Stimulated activated CD8-positive, alpha-beta memory T cell treated with anti-CD3 and anti-CD28 coated beads, Interleukin-2, amount 100 ng/mL, for 1 hour (primary cell): Measurements from ENCODE around the gene RAMAC.
"Not testable (repeated sequence)": the region's sequence is repeated elsewhere in the genome, so short reads cannot be mapped to it uniquely, and the experiment has no call there.

Experiments used
- DNase-seq, 2 donors: peaks; one replicate each; pipeline ENCODE4 v3.0.0-alpha.2; 2020; ENCODE audit warnings: low read depth in 2 of 2

RAMAC gene

DNA sequence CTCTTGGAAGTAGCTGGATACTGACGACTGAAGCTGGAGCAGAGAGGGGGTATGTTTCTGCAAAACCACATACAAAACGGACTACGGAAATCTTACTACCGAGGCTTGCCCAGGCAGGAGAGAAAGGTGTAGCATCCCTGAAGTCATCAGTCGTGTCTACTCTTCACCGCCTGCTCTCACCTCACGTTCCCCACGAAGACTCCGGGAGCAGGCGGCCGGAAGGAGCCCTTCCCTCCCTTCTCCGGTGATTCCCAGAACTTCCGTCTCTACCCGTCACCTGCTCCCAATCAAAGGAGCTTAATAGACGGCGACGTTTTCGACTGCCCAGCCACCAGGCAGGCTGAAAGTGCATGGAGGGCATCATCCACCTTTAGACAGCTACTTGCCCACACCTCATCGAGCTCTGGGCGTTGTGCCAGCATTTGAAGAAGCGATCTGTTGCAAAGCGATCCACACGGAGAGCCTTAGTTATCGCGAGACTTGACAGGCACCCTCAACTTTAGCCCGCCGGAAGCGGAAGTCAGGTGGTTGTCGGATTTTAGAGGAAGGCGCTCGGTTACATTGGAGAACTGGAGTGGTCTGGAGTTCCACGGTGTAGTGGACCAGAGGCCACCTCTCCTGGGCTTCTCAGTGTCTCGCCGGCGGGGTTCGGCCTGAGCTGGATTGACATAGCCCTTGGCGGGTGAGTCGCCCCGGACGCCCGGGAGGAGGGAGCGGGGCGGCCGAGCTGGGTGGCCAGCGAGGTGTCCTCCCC, at the start of gene RAMAC:
Gene RAMAC (plus strand): TSS at position 523 of the 754 bp plus-strand sequence. CDS start 2,809 bp downstream, outside the sequence.
- DNase-seq: peak; percentile 79 to 83

DNA sequence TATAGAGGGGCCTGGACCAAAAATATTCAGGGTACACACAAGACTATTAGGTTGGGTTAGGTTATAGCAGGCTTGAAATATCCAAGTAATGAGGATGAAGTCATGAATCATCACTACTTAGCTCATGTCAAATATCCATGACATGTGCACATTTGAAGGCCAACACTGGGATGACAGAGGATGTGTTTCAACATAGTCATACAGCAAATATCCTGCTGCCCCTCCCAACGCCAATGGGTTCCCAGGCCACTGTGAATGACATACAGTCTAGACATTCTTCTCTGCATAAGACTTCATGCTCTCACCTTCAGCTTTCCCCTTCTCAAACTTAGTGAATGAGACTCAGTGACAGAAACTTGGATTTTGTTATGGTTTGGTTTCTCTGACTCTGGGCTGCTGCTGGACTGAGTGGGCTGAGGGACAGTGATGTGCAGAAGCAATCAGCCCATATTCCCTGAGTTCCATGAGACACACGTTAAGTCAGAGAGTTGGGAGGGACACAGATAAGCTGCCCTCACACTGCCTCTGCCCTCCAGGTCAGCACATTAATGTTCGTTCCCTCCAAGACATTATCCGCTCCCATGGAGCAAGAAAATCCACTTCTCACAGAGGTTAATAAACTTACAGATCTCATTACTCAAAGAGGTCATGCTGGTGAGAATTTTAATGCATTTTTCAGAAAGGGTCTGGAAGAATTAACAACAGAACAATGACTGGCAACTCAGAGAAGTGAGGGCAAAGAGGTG, 48.9 kb upstream of the RAMAC start:
- no peak for DNase-seq

DNA sequence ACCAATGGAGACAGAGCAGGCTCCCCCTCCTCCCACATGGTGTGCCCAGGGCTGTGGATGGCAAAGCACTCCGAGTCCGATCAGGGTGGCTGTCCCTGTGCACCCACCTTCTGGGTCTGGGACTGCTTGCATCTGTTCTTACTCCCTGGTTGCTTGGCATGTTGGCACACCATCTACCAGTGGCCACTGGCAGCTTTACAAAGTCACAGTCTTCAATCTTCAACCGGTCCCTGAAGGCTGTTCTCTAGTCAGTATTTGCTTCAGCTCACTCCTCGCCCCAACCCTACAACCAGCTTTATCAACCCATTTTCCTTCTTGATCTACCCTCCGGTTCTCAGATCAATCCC, 48.3 kb upstream of the RAMAC start:
- no peak for DNase-seq

DNA sequence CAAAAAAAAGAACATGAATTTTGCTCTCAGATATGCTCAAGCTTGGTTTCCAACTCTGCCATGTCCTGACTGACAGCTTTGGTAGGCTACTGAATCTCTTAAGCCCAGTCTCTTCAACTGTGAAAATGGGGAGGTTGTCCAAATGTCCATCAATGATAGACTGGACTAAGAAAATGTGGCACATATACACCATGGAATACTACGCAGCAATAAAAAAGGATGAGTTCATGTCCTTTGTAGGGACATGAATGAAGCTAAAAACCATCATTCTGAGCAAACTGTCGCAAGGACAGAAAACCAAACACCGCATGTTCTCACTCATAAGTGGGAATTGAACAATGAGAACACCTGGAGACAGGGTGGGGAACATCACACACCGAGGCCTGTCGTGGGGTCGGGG, 46.3 kb upstream of the RAMAC start:
- DNase-seq: not testable (repeated sequence)

DNA sequence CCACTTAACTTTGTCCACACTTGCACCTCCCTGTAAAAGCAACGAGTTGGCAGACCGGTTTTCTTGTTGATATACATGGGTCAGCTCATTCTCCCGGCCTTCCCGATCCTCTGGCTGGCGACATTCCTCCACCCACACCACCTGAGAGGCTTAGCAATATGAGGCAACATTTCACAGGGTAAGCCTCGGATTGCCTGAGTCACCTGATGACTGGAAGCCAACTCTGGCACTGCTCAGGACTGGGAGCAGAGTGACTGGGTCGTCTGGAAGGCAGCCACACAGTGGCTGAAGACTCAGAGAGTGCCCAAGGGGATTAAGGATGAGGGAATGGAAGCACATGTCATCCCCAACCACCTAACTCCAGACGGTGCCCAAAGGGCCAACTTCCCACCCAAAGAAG, 43.3 kb upstream of the RAMAC start:
- no peak for DNase-seq

DNA sequence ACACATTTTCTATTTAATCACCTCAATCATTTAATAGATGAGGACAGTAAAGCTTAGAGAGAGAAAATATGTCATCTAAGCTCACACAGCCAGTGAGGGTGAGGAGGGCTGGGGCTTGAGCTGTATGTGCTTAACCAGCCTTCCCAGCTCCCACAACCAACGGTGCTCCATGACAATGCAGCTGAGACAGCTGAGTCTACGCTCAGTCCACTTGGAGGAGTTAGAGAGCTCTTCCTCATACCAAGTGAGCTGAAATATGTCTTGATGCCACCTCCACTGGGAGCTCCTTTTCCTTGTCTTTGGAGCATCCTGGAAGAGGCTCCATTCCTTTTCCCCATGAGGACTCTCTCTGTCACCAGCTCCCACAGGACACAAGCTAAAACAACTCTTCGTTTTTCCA, 42.8 kb upstream of the RAMAC start:
- DNase-seq: no peak

DNA sequence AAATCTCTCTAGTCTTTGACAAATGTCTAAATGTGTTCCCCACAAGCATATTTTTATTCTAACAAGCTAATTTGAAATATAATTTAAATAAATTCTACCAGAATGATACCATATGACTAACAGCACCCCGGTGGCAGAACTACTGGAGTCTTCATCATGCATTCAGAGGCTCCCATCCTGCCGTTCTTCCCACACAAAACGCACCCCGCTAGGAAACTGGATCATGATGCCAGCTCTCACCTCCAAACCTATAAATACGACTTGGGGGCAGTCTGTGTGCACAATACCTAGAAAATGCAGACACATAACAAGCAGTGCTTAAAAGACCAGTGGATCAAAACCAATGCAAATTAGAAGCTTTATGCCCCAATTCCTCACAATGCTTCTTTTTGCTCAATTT, 42.0 kb upstream of the RAMAC start:
- no peak for DNase-seq

DNA sequence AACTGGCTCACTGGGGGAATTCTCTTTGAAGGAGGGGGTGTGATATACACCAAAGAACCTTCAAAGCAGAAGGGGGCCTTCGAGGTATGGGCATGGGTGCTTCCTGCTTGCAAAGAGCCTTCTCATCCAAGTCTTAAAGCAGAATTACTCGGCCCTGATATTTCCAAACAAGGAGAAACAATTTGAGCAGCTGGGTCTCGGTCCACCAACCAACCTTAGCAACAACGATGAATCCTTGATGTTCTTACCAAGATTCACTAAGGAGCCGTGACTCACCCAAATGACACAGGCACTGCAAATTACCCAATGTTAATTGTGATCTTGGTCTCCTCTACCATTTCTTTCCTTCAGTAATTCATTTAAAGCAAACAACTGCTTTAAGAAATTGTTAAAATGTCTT, 41.2 kb upstream of the RAMAC start:
- DNase-seq: no peak

DNA sequence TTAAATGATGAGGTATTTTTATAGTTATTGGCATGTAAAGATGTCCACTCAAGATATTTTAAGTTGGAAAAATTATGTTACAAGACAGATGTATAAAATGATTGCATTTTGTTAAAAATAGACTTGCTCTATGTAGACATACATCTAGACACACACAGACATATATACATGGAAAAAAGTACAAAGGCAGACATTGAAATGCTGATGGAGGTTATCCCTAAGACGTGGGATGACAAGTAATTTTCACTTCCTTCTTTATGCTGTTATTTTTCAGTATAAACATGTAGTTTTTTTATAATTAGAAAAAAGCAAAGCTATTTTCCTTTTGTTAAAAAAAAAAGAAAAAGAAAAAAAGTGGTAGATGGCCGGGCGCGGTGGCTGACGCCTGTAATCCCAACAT, 40.7 kb upstream of the RAMAC start:
- DNase-seq: no peak

DNA sequence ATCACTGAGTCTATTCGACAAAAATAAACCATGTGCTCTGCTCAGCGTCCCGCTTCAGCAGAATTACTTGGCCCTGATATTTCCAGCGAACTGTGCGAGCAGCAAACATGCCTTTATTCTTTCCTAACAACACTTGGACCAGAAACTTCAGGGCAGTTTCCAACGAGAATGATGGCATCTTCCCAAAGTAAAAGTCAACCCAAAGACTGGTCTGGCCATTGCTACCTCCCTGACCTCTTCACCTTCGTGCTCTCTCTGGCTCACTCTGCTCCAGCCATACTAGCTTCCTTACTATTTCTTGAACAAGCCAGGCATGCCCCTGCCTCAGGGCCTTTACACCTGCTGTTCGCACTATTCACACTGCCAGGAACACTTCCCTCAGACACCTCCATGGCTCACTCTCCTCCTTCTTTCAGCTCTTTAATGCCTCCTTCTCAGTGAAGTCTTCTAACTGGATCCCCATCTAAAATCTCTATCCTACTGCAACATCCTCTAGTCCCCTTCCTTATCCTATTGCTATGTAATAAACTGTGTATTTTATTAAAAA, 39.8 kb upstream of the RAMAC start:
- DNase-seq: no peak

DNA sequence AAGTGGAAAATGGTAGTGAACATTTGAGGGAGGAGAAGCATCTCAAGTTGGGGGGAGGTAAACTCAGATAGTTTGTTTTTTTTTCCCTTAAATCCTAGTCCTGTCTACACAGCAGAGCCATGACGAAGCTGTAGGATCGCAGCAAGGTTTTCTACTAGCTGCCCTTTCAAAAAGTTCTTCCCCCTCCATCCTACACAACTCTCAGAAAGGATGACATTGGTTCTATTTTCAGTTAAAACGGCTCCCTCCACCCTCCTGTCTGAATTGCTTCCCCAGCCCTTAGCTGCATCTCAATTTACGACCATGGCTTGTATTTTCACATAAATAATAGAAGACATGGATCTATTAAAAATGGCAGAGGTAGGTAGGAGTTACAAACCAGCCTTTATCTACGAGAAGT, 35.7 kb upstream of the RAMAC start:
- DNase-seq: no peak

DNA sequence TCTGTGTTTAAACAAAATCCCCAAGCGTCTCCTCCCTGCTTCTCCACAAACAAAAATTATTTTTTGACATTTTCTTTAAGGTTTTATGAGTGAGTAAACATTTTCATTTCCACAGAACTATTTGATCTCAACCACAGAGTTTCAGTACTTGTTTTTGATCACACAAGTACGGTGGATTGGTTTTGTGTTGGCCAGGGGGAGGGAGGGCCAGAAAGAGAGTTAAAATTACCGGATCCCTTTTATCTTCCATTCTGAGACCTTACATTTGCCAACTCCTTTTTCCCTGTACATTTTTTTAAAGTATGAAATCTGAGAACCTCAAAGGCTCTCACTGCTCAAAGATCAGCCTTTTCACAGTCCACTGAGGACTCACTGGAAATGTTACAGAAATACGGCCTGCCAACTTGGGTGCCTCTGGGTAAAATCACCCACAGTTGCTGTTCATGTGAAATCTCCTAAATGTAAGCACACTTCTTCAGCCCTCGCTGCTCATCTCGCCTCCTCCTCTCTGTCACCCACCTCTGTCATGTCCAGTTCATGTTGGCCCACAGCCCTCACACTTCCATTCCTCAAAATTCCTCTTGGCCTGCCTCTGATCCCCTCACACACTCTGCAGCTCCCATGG, 35.2 kb upstream of the RAMAC start:
- DNase-seq: no peak

DNA sequence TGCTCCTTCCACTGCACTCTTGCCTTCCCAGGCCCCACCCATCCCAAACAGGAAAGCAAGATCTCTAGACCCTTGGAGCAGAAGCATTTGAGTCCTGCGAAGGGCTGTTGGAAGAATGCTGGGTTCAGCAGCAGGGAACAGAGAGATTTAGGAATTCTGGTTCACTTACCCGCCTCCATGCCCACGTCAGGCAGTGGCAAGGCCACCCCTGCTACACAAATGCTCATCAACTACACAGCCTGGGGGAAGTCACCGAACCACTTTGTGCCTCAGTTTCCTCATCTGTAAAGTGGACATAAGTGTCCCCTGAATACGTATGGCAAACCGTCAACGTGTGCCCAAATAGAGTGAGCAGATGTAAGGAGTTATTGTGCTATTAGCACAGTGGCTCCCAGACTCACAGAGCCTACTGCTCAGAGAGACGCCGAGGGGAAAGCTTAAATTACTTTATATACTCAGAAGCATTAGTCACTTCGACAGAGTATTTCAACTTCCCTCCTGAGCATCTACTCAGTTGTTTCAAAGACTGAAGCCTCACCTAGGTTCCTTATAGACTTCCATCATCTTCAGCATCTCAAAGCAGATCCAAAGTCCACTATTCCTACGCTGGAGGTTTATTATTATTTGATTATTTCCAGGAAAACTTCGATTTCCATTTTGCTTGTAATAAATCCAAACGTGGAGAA, 34.4 kb upstream of the RAMAC start:
- DNase-seq: no peak

DNA sequence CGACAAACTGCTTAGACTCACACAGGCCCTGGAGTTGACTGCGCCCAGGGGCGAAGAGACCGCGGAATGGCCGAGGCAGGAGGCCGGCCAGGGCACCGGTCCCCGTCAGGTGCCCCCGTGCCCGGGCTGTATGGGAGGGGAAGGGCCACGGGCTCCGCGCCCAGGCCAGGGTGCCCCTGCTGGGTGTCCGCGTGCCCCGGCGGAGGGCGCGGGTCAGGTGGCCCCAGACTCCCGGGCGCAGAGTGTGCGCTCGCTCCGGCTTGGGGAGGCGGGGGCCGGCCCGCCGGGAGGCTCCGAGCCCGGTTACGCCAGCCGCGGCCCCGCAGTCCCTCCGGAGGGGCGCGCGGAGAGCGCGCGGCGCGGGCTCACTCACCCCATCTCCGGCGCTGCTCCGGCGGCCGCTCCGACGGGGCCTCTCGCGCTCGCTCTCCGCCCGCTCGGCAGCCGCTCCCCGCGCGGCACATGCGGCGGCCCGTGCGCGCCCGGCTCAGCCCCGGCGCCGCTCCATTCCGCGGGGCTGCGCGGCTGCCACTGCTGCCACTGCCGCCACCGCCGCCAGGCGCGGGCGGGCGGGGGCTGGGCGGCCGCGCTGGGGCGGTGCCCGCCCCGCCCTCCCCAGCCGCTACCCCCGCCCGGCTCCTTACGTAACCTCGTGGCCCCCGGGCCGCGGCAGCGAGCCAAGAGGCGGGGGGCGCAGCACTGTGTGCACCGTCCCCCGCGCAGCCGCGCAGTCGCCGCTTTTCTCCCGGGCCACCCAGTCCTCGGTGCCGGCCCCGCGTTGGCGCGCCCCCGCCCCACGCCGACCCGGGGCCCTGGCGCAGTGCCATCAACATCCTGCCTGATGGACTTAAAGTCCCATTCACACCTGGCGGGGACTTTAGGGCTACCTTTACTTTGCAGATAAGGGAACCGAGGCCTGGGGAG, 33.6 kb upstream of the RAMAC start, which contains the start of gene HOMER2:
Gene HOMER2 (minus strand): TSS at position 563 of the 924 bp plus-strand sequence. CDS start 185 bp downstream, at position 378.
- no peak for DNase-seq

DNA sequence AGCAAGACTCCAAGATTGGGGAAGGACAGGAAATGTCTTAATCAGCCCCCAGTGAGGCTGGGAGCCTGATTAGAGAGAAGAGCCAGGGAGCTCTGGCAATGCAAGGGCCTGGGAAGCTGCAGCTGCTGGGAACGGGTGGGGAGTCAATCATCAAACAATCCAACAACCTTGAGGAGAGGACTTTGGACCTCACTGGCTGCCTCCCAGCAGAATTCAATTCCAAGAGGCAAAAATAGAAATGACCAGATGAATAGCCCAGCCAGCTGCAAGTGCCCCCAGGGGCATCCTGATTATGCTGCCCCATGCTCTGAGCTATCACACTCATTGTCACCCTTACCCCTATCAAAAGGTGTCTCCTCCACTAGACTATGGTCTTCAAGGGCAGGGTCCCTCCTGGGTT, 27.4 kb upstream of the RAMAC start:
- no peak for DNase-seq

DNA sequence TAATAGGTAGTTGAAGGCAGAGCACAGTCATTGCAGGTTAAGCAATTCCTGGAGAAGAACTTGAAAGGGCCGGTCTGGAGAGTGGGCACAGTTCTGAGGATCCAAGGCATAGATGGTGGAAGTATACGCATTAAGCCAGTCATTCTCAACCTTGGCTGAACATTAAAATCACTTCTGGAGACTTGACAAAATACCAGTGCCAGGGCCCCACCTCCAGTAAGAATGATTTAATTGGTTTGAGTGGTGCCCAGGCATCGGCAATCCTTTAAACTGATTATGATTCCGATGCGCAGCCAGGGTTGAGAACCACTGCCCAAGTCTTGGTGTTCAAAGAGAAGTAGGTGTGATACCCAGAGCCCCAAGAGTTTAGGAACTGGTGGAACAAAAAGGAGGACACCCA, 26.6 kb upstream of the RAMAC start:
- DNase-seq: no peak

DNA sequence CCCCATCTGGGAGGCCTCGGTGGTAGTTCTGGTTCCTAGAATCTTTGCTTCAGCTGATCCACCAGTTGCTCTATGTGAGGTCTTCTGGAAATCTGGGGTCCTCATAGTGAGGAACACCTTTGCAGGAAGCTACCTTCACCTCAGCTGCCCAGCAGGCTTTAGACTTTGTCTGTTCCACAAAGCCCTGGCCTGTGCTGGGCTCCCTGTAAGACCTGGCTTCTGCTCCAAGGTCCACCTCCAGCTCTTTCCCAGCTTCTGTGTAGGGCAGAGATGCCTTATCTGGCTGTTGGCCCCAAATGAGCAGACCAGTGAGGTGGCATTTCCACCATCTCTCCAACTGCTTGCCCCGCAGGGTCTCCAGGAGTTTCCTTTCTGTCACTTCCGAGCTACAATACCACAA, 25.2 kb upstream of the RAMAC start:
- no peak for DNase-seq

DNA sequence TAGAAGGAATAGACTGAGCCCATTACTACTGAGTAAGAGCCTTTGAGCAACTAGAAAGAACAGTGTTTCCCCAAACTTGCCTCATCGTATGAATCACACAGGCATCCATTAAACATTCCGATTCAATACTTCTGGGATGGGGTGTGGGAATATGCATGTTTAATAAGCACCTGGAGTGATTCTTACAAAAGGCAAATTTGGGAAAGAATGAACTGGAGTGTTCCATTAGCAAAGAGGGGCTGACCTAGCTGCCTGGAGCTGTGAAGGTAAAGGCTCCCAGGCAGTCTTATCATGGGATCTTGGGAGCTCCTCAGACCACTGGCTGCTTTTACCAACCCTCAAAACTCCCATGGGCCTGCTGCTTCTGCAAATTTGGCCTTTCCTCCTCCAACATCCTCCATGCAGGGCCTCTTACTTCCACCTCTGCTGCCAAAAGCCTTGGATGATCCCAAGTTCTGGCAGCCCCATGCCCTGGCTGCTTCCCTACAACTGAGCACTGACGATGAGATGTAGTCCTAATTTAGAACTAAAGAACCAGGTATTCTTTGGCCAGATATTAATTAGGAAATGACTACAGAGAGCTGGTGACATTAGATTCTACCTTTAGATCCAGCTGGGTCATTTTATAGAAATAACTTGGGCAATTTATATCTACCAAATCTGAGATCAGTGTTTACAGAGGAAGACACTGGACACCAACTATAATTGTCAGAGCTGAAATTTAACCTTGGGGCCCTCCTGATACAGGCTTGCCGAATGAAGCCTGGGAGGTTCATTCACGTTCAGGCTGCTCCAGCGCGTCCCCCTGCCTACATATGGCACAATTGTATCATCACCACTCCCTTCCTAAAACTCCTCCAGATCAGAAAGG, 22.3 kb upstream of the RAMAC start:
- no peak for DNase-seq

DNA sequence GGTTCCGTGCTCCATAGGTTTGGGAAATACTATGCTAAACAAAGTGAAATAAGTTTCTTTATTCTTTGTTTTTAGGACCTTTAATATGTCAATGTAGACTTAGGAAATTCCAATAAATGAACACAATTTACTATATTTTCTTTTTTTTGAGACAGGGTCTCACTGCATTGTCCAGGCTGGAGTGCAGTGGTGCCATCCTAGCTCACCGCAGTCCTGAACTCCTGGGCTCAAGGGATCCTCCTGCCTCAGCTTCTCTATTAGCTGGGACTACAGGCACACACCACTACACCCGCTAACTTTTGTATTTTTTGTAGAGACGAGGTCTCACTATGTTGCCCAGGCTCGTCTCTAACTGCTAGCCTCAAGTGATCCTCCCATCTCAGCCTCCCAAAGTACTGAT, 21.1 kb upstream of the RAMAC start:
- no peak for DNase-seq

DNA sequence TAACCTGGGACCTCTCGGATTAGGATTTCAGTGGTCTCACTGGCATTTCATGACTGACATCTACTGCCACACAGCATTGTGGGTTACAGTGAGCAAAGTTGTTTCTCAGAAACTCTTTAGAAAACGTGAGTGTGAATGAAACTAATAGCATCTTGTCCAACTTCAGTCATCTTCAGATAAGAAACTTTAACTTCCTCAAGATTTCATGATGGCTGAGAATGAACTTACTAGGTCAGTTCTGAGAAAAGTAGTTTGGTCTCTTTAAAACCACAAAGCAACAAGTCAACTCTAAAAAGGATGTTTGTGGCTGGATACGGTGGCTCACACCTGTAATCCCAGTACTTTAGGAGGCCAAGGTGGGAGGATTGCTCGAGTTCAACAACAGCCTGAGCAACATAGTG, 19.3 kb upstream of the RAMAC start:
- no peak for DNase-seq
